Epithelial cell of proximal tubule (primary cell): ENCODE data around the gene SCTR. TPM values are rescaled to one million over a fixed set of nuclear protein-coding genes. Genes with fewer than 3 reads are reported as not detected.

Experiments used
- DNase-seq: peaks from one replicate; pipeline ENCODE4 v3.0.0-alpha.2; 2011; ENCODE audit warnings: low read depth
- H3K4me3 ChIP-seq: 2 replicates; pipeline ENCODE4 v1.5.1; 2011; ENCODE audit warnings: low read depth, mild to moderate bottlenecking, low read length
- total RNA-seq: library from RNA; depleted of rRNA; stranded (reverse); fragments of >200 nt; gene quantifications from 2 replicates; pipeline ENCODE4 v1.2.3, GENCODE V29; 2015
- TF ChIP-seq, protein P1 (sequence below): conservative IDR thresholded peaks from 2 replicates; pipeline ENCODE4 v1.5.1; 2012; ENCODE audit warnings: low read depth, mild to moderate bottlenecking, low read length

Gene SCTR
- total RNA-seq, 1 donor from 2014 or later = not detected

DNA sequence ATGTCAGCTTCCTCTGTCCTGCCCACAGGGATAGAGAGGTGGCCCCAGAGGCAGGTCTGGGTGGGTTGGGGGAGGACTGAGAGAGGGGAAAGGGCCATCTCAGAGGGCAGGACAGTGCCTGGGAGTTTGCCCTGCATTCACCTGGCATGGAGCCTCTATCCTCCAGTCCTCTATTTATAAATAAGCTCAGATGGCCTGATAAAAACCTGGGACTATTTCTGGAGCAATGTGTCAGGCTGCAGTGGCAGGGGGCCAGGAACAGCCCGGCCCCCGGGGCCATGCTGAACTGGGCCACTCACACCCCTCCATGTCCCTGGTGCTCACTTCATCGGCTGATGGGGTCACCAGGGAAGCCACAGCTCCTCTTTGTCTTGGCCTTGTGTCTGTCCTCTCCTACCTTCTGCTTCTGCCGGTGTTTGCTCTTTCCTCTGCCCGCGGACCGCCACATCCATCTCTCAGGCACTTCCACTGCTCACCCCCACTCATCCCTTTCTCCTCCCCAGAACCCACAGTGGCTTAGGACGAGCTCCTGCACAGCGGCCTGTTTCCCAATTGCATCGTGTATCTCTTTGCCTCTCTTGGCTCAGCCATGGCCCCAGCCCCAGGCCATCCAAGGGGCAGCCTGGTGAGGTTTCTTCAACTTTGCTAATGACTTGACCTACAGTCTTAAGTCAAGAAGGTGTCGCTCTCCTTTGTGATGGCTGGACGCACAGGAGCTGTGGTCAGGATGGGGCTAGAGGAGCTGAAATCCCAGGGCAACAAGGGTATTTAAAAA, 38.8 kb downstream of the SCTR start:
- TF ChIP-seq, protein P1, sequence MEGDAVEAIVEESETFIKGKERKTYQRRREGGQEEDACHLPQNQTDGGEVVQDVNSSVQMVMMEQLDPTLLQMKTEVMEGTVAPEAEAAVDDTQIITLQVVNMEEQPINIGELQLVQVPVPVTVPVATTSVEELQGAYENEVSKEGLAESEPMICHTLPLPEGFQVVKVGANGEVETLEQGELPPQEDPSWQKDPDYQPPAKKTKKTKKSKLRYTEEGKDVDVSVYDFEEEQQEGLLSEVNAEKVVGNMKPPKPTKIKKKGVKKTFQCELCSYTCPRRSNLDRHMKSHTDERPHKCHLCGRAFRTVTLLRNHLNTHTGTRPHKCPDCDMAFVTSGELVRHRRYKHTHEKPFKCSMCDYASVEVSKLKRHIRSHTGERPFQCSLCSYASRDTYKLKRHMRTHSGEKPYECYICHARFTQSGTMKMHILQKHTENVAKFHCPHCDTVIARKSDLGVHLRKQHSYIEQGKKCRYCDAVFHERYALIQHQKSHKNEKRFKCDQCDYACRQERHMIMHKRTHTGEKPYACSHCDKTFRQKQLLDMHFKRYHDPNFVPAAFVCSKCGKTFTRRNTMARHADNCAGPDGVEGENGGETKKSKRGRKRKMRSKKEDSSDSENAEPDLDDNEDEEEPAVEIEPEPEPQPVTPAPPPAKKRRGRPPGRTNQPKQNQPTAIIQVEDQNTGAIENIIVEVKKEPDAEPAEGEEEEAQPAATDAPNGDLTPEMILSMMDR = no peak
- DNase-seq = no peak
- no peak overlapping the region for H3K4me3 ChIP-seq

DNA sequence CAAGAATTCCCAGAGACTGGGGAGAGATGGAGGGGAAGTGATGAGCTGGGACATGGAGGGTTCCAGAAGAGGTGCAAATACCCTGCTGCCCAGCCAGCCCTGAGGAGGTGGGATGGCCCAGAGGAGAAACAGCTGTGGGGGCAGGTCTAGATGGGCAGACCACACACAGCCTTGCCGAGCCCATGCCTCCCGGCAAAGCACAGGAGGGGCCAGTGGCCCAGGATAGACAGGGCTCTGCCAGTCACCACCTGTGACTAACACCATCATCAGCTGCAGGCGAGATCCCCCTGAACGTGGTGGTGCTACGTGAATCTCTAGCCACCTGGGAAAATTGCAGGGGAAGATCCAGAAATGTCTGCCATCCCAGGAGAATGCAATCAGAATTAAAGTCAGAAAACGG, 39.4 kb downstream of the SCTR start:
- DNase-seq = no peak
- TF ChIP-seq, protein P1 = no peak
- H3K4me3 ChIP-seq = no peak overlapping the region

DNA sequence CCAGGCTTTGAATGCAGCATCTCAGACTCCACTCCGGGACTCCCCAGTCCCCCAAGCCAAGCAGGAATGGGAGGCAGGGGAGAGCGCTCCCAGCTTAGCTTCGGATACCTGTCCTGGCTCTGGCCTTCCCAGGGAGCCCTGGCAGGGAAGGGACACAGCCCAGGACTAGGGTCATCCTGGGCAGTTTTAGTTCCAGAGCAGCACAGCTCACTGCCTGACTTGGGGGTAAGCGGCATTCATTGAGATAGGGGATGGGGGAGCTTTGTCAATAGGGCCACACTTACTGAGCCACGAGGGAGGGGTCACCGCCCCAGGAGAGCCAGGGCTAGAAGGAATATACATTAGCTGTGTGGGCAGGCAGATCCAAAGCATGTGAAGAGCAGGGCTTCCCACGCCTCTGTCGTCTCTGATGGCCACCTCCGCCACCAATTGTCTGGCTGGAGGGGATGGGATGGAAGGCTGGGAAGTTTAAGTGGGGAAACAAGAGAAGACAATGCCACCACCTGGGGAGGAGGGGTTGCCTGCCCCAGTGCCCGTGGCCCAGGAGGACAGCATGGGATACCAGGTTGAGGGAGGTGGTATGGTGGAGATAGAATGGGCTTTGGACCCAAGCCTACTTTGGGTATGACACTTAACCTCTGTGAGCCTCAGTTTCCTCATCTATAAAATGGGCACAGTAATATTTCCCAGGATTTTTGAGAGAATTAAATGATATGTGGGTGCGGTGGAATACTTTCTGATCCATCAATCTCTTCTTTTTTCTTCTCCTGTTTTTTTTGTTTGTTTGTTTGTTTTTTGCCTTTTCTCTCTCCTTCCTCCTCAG, 40.2 kb downstream of the SCTR start:
- no peak for DNase-seq
- TF ChIP-seq, protein P1 = no peak
- H3K4me3 ChIP-seq = no peak overlapping the region

DNA sequence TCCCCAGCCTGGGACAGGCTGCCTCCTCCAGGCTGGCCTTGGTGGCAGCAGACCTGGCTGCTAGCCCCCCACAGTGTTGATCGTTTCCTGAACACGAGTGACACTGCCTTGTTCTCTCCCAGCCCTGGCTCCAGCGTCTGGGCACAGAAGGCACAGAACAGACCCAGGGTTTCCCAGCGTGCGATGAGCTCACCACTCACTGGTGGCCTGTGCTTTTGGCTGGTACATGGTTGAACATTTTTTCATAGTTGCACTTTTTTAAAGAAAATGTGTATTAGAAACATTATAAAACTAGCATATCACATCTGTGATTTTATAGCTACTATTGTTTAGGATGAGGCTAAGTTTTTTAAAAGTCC, 40.9 kb downstream of the SCTR start:
- no peak overlapping the region for H3K4me3 ChIP-seq
- DNase-seq = no peak
- TF ChIP-seq, protein P1 = no peak

DNA sequence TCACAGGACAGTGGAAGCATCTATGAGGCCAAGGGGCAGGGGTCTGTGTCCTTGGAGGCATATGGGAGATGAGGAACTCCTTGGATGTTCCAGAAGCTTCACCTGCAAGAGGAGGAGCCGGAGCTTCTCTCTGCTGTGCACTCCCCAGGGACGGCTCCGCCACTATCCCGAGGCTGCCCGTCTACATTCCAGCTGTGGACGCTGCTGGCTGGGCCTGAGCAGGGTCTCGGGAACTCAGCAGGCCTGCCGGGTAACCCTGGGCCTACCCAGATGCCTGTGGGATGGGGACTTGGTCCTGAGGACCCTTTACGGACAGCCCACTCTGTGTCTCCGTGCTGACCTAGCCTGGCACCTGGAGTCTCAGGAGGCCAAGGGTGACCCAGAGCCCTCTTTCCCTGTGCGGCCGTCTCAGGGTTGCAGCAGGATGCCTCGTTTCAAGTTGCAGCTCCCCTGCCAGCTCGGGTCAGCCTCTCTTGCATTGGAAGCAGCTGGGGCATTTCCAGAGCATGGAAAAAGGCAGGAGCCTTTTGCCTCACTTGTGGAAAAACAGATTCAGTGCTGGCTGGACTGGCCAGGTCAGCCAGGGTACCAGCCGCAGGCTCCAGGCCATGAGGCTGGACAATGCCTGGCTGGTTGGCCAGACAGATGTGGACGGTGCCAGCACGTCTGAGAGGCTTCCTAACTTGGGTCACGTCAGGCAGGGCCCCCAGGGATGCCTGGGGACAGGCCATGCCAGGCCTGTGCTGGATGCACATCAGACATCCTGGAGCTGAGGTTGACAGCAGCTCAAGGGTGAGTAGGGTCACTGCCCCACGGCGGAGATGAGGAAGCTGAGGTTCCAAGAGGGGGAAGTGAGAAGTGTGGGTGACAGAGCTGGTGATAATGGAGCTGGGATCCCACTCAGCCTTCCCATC, 41.5 kb downstream of the SCTR start:
- DNase-seq = no peak
- H3K4me3 ChIP-seq = no peak overlapping the region
- TF ChIP-seq, protein P1 = no peak

DNA sequence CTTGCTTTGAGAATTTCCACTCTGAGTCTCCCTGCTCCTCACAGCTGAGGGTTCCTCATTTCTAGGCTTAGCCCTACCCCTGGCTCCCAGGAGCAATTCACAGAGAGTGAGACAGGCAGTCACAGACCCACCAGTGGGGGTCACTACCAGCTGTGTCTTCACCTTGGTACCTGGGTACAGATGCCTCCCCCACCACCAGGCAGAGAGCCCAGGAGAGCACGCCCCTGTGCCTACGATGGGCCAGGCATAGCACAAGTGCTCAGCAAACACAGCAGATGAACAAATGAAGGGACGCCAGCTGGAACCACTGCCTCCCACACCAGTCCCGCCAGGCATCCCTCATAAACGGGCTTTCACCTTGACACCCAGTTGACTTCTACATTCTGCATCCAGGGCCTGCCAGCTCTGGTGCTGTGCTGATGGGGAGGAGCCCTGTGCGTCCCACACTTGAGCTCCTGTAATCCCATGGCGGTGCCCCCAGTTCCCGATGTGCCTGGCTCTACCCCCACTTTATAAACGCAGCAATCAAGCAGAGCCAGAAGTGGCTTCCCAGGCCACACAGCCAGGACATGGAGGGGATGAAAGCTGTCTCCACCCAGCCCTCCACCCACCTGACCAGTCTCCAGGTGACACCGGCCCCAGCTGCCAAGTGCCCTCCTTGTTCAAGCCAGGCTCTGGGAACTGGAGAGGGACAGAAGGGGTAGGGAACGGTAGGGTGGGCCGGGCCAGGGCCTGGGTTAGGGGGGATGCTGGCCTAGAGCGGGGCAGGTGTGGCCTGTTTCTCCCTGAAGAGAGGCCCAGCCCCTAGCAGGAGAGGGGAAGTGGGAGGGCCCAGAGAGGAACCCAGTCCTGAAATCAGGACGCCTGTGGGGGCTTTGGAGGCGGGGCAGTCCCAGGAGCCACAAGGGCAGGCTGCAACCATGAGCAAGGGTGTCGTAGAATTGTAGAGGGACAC, 42.5 kb downstream of the SCTR start:
- TF ChIP-seq, protein P1 = no peak
- H3K4me3 ChIP-seq = no peak overlapping the region
- no peak for DNase-seq
